NCI-H128 (cell line): ENCODE data around the gene PLAC9.

Experiments
- DNase-seq: peaks from one replicate; lab custom pipeline; 2025; ENCODE audit not compliant: unreplicated experiment; lab: John Stamatoyannopoulos, UW

PLAC9 gene

GRCh38 chr10:80159166-80159873 is 26.8 kb downstream of the PLAC9 start:
- DNase-seq: no peak

- DNase-seq: no peak
Observed at GRCh38 chr10:80160361-80161320, 28.1 kb downstream of the PLAC9 start.

GRCh38 chr10:80161321-80162083 is 29.0 kb downstream of the PLAC9 start:
- DNase-seq: no peak

GRCh38 chr10:80163741-80164341 is 31.3 kb downstream of the PLAC9 start:
- DNase-seq: no peak

DNA sequence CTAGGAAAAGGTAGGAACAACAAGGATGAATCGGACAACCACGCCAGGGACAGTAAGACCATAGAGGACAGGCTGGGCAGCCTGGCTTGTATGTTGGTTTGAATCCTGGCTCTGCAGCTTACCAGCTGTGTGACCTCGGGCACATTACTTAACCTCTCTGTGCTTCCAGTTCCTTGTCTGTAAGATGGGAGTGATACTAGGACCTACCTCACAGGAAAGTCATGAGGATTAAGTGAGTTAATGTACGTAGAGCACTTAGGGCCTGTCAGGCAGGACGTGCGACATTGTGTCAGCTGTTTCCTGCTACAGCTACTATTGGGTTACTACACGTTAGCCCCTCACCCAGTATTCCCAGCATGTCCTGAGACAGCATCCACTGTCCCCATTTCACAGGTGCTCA is 32.1 kb downstream of the PLAC9 start:
- no peak for DNase-seq

DNA sequence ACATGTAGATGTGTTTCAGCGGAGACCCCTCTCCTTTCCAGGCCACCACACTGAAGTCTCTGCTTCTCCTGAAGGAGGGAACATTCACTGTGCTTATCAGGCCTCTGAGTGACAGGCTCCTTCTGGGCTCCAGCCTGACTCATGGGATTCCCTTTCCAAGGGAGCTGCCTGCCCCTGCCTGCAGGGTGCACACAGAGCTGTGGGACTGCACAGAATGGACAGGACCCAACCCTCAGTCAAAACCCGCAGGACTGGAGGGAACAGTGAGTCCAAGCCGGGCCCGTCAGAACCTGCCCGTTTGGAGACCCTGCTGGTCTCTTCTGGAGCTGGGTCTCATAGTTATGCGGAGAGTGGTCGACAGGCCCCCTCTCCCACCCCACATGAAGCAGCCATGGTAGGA is 32.6 kb downstream of the PLAC9 start:
- DNase-seq: no peak

- DNase-seq: no peak
Observed at GRCh38 chr10:80166581-80167470, 34.3 kb downstream of the PLAC9 start.

GRCh38 chr10:80167471-80168161 is 35.1 kb downstream of the PLAC9 start:
- DNase-seq: no peak

DNA sequence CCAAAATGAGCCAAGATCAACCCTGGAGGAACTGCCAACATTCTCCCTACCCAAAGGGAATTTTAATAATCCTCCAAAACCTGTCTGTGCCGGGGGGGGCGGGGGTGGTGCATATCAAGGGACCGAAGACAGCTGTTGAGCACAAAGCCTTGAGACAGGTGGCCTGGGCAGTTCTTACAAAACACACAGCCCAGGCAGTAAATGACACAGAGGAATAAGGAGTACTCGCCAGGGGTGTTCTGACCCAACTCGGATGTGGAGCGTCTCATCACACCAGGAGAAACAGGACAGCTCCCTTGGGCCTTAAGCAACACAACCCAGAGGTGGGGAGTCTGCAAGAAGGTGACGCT is 35.6 kb downstream of the PLAC9 start:
- no peak for DNase-seq

DNA sequence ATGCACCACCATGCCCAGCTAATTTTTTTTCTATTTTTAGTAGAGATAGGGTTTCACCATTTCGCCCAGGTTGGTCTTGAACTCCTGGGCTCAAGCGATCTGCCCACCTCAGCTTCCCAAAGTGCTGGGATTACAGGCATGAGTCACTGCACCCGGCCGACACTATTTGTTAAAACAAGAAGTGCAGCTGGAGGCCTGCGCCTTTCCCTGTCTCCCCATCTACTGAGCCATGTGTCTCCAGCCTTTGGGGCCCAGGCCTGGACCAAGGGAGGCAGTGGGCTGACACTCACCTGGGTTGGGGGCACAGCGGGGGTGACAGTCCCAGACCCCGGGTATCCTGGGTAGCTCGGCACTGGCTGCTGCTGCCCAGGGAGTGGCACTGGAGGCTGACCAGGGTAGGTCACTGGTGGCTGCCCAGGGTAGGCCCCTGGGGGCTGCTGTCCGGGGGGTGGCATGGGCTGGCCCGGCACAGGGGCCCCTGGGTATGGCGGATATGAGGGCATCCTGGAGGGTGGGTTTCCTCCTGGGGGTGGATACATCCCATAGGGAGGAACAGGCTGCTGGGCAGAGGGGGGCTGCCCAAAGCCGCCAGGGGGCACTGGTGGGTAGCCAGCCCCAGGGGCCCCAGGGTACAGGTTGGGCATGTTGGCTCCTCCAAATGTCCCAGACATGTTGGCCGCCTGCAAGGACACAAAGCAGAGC is 36.3 kb downstream of the PLAC9 start:
- DNase-seq: no peak

- DNase-seq: no peak
Observed at GRCh38 chr10:80170026-80170425, 37.5 kb downstream of the PLAC9 start.

GRCh38 chr10:80170641-80171040 is 38.1 kb downstream of the PLAC9 start:
- DNase-seq: no peak

- DNase-seq: no peak
Observed at GRCh38 chr10:80171248-80171660, 38.7 kb downstream of the PLAC9 start.

DNA sequence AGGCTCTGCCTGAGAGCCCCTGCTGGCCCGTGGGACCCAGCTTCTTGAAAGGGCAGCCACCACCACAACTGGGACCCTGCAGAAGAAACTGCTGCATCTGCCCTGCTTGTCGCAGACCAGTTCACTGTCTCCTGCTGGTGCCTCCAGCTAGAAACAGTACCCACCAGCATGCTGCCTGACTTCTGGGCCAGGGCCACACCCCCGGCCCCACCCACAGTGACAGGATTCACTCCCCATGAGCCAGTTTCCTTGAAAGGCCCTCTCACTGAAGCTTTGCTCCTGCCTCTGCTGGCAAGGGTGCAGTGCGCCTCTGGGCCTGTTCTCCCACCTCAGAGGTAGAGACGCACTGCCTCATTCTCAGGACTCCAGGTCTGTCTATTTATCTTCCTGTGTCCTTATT is 40.4 kb downstream of the PLAC9 start:
- no peak for DNase-seq

GRCh38 chr10:80173466-80173865 is 40.9 kb downstream of the PLAC9 start:
- peak; percentile 18 for DNase-seq

DNA sequence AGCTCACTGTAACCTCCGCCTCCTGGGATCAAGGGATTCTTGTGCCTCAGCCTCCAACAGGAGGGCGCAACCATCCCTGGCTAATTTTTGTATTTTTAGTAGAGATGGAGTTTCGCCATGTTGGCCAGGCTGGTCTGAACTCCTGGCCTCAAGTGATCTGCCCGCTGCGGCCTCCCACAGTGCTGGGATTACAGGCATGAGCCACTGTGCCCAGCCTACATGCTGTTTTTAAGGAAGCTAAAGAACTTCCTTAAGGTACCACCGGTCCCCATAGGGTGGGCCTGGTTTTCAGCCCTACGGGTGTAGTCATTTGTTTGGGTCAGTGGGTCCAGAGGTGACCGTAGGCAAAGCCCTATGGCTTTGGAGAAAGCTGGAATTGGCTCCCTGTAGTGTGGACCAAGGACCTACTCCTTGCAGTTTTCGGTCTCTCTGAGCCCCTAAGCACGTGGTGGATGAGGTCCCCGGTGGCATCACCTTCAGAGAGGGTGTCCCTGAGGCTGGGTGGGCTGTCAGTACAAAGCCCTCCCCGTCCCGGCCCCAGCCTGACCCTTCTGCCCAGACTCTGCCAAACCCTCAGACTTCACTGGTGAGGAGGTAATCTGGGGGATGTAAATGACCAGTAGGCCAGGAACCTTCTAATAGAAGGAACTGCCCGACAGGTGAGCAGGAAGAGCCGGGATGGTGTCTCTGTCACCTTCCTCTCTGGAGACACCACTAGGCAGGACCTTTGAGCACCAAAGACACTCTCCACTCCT is 42.3 kb downstream of the PLAC9 start:
- DNase-seq: no peak

DNA sequence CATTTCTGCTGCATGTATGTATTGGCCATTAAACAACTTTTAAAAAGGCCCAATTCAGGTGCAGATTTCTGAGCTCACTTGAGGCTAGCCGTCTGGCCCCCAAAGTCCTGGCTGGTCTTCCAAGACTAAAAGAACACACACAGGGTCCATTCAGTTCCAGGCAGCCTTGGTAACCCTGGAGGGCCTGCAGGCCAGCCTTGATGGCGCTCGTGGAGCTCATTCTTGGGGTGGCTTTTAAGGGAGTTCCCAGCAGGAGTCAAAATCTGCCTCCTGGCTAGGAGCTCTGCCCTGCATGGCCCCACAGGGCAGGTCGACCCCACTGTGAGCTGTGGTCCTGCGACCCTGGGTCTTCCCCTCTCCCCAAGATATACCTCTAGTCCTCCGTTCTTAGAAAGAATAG is 44.0 kb downstream of the PLAC9 start:
- no peak for DNase-seq
